NCI-H774 (cell line): ENCODE data around the gene PXK.
"Not testable (repeated sequence)": the region's sequence is repeated elsewhere in the genome, so short reads cannot be mapped to it uniquely, and the experiment has no call there.

Experiments used
- DNase-seq: peaks from one replicate; lab custom pipeline; 2025; lab: John Stamatoyannopoulos, UW

The PXK gene

GRCh38 chr3:58419780-58420507, 87.3 kb downstream of the PXK start:
- DNase-seq, result no peak

GRCh38 chr3:58421004-58421403, 88.3 kb downstream of the PXK start:
- DNase-seq, result no peak

GRCh38 chr3:58422756-58423325, 90.1 kb downstream of the PXK start:
- DNase-seq, result no peak

GRCh38 chr3:58424613-58425012, 91.9 kb downstream of the PXK start:
- no peak for DNase-seq

- no peak for DNase-seq
Measured at GRCh38 chr3:58425782-58426181, 93.1 kb downstream of the PXK start.

- no peak for DNase-seq
Measured at GRCh38 chr3:58427661-58428361, 95.1 kb downstream of the PXK start.

GRCh38 chr3:58429657-58430056, 97.0 kb downstream of the PXK start:
- no peak for DNase-seq

GRCh38 chr3:58432905-58433304, 100.2 kb downstream of the PXK start:
- DNase-seq, result no peak

GRCh38 chr3:58433400-58434167, 100.9 kb downstream of the PXK start, which contains the start of gene PDHB:
TSS of gene PDHB (minus strand) at chr3:58433832. CDS start at chr3:58433809, 23 bp downstream.
- peak; percentile 63 for DNase-seq

- DNase-seq, result no peak
Measured at GRCh38 chr3:58434168-58434504, 101.4 kb downstream of the PXK start.

GRCh38 chr3:58434511-58434910, 101.8 kb downstream of the PXK start:
- DNase-seq, result no peak

GRCh38 chr3:58434990-58435389, 102.3 kb downstream of the PXK start:
- no peak for DNase-seq

GRCh38 chr3:58437276-58437675, 104.6 kb downstream of the PXK start:
- not testable (repeated sequence) for DNase-seq

GRCh38 chr3:58440996-58441355, 108.3 kb downstream of the PXK start:
- not testable (repeated sequence) for DNase-seq

- DNase-seq, result no peak
Measured at GRCh38 chr3:58441514-58442450, 109.1 kb downstream of the PXK start.

- no peak for DNase-seq
Measured at GRCh38 chr3:58452176-58452575, 119.5 kb downstream of the PXK start.

- DNase-seq, result no peak
Measured at GRCh38 chr3:58459160-58459559, 126.5 kb downstream of the PXK start.

GRCh38 chr3:58462829-58463180, 130.1 kb downstream of the PXK start:
- no peak for DNase-seq

GRCh38 chr3:58463181-58463941, 130.7 kb downstream of the PXK start:
- no peak for DNase-seq

GRCh38 chr3:58463942-58464271, 131.2 kb downstream of the PXK start:
- no peak for DNase-seq

- DNase-seq, result no peak
Measured at GRCh38 chr3:58464866-58465265, 132.2 kb downstream of the PXK start.
